Suprapubic skin (tissue), 4 donors: ENCODE results near the gene ATOH1. TPM values are rescaled to one million over a fixed set of nuclear protein-coding genes. Genes with fewer than 3 reads are reported as not detected.

ENCODE experiments used
- DNase-seq, 2 donors: peaks; one replicate each; pipeline ENCODE4 v3.0.0-alpha.2; 2019; ENCODE audit warnings: low spot score in 2 of 2
- H3K27ac ChIP-seq: fragments of 200-600 bp; sonication (generic); one replicate; pipeline ENCODE4 v1.5.1; 2019
- H3K27me3 ChIP-seq: fragments of 200-600 bp; sonication (generic); one replicate; pipeline ENCODE4 v1.5.1; 2019
- H3K36me3 ChIP-seq: fragments of 200-600 bp; sonication (generic); one replicate; pipeline ENCODE4 v1.5.1; 2019
- H3K4me1 ChIP-seq: fragments of 200-600 bp; sonication (generic); one replicate; pipeline ENCODE4 v1.5.1; 2019
- H3K4me3 ChIP-seq: fragments of 200-600 bp; sonication (generic); one replicate; pipeline ENCODE4 v1.5.1; 2019; ENCODE audit warnings: mild to moderate bottlenecking
- H3K9me3 ChIP-seq: fragments of 200-600 bp; sonication (generic); one replicate; pipeline ENCODE4 v1.5.1; 2019
- EP300 ChIP-seq: sonication (generic); formaldehyde crosslinking; IDR thresholded peaks from one replicate; pipeline ENCODE4 v1.6.1; 2017; ENCODE audit warnings: antibody characterized with exemption
- POLR2A ChIP-seq, 2 donors: fragments of 450-650 bp; IDR thresholded peaks; one replicate each; pipeline ENCODE4 v1.6.1; 2017; ENCODE audit warnings: antibody characterized with exemption in 2 of 2, mild to moderate bottlenecking in 2 of 2, moderate library complexity in 2 of 2
- POLR2AphosphoS5 ChIP-seq, 3 donors: sonication (generic); formaldehyde crosslinking; IDR thresholded peaks; one replicate each; pipeline ENCODE4 v1.6.1; 2017; ENCODE audit warnings: antibody characterized with exemption in 3 of 3
- WGBS: methylation state at CpG from one replicate; pipeline ENCODE4 v1.1.5; 2018; 5-methylcytosine and 5-hydroxymethylcytosine counted together
- total RNA-seq, 4 donors: library from RNA; depleted of rRNA; stranded (reverse); fragments of >200 nt; gene quantifications; one replicate each; pipeline ENCODE4 v1.1.0, GENCODE V29; 2016
- TF ChIP-seq, protein P1 (sequence below), 2 donors: fragments of 200-600 bp in 1 of 2; fragments of 450-650 bp in 1 of 2; sonication (generic) in 1 of 2; IDR thresholded peaks; one replicate each; pipeline ENCODE4 v1.5.1; 2016 to 2019; ENCODE audit warnings: antibody characterized with exemption in 2 of 2, mild to moderate bottlenecking in 1 of 2, moderate library complexity in 1 of 2

Gene ATOH1
- total RNA-seq, 4 donors from 2014 or later: not detected

GRCh38 chr4:93828995-93829819 lies 654 bp downstream of the ATOH1 start:
- TF ChIP-seq POLR2AphosphoS5 (IDR thresholded peaks at IDR 0.05) (no peak), POLR2A (IDR thresholded peaks at IDR 0.05) (no peak), EP300 (no peak)
- TF ChIP-seq, protein P1, sequence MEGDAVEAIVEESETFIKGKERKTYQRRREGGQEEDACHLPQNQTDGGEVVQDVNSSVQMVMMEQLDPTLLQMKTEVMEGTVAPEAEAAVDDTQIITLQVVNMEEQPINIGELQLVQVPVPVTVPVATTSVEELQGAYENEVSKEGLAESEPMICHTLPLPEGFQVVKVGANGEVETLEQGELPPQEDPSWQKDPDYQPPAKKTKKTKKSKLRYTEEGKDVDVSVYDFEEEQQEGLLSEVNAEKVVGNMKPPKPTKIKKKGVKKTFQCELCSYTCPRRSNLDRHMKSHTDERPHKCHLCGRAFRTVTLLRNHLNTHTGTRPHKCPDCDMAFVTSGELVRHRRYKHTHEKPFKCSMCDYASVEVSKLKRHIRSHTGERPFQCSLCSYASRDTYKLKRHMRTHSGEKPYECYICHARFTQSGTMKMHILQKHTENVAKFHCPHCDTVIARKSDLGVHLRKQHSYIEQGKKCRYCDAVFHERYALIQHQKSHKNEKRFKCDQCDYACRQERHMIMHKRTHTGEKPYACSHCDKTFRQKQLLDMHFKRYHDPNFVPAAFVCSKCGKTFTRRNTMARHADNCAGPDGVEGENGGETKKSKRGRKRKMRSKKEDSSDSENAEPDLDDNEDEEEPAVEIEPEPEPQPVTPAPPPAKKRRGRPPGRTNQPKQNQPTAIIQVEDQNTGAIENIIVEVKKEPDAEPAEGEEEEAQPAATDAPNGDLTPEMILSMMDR (IDR thresholded peaks at IDR 0.05): no peak
- Histone ChIP-seq H3K9me3 (no peaks in the 10 kb centered on the region), H3K36me3 (no peaks in the 10 kb centered on the region), H3K27me3 (peaks cover 91% of the 10 kb centered on the region), H3K27ac (no peak overlapping the region), H3K4me3 (peak overlapping the region; percentile 44), H3K4me1 (peaks cover 32% of the 10 kb centered on the region)
- 0% methylated on average over 17 of the region's 70 CpGs for WGBS
- no peak for DNase-seq

GRCh38 chr4:93829820-93830687 lies 1.5 kb downstream of the ATOH1 start:
- WGBS: 18% methylated on average over 37 of the region's 40 CpGs
- DNase-seq: no peak
- Histone ChIP-seq H3K4me3 (peak overlapping the region; percentile 44), H3K4me1 (peaks cover 36% of the 10 kb centered on the region), H3K27ac (no peak overlapping the region), H3K9me3 (no peaks in the 10 kb centered on the region), H3K36me3 (no peaks in the 10 kb centered on the region), H3K27me3 (peaks cover 100% of the 10 kb centered on the region)
- TF ChIP-seq POLR2AphosphoS5 (IDR thresholded peaks at IDR 0.05): no peak
- no peak for TF ChIP-seq POLR2A (IDR thresholded peaks at IDR 0.05)
- TF ChIP-seq, protein P1 (IDR thresholded peaks at IDR 0.05): no peak
- no peak for TF ChIP-seq EP300

- DNase-seq: no peak
- no peaks in the 10 kb centered on the region for H3K36me3 ChIP-seq
- 12% methylated on average over 25 of the region's 25 CpGs for WGBS
- peaks cover 96% of the 10 kb centered on the region for H3K27me3 ChIP-seq
- TF ChIP-seq EP300 (no peak), POLR2AphosphoS5 (IDR thresholded peaks at IDR 0.05) (no peak), POLR2A (IDR thresholded peaks at IDR 0.05) (no peak)
- TF ChIP-seq, protein P1 (IDR thresholded peaks at IDR 0.05): no peak
- H3K4me3 ChIP-seq: no peak overlapping the region
- H3K4me1 ChIP-seq: peaks cover 36% of the 10 kb centered on the region
- H3K27ac ChIP-seq: no peak overlapping the region
- no peaks in the 10 kb centered on the region for H3K9me3 ChIP-seq
Observed at GRCh38 chr4:93831716-93832496, 3.4 kb downstream of the ATOH1 start.

- peaks cover 70% of the 10 kb centered on the region for H3K27me3 ChIP-seq
- H3K4me3 ChIP-seq: peak overlapping the region; percentile 7
- peaks cover 11% of the 10 kb centered on the region for H3K4me1 ChIP-seq
- DNase-seq: no peak
- no peaks in the 10 kb centered on the region for H3K36me3 ChIP-seq
- TF ChIP-seq EP300 (no peak), POLR2AphosphoS5 (IDR thresholded peaks at IDR 0.05) (no peak), POLR2A (IDR thresholded peaks at IDR 0.05) (no peak)
- TF ChIP-seq, protein P1 (IDR thresholded peaks at IDR 0.05): no peak
- H3K9me3 ChIP-seq: no peaks in the 10 kb centered on the region
- no peak overlapping the region for H3K27ac ChIP-seq
- 31% methylated on average over 42 of the region's 42 CpGs for WGBS
Observed at GRCh38 chr4:93834249-93835066, 5.9 kb downstream of the ATOH1 start.
